Measurements from ENCODE around the gene TP53BP2.

- TF ChIP-seq POLR2A (IDR thresholded peaks at IDR 0.05; ENCODE audit: low read depth) (no peak), CTCF (IDR thresholded peaks at IDR 0.05) (no peak), EP300 (IDR thresholded peaks at IDR 0.05) (no peak)
Measured at GRCh38 chr1:223824712-223825111, 21.0 kb downstream of the TP53BP2 start.
